SK-N-SH (cell line): ENCODE measurements around the gene PHACTR3. TPM values are rescaled to one million over a fixed set of nuclear protein-coding genes. Genes with fewer than 3 reads are reported as not detected.

Experiments used
- CTCF ChIA-PET: fragments of 300-600, 350-600 bp; formaldehyde crosslinking; extraction: SDS; loops from one replicate; lab custom pipeline; 2021; lab: Yijun Ruan, JAX
- POLR2A ChIA-PET: fragments of 350-600 bp; sonication (Branson Sonifier 250); formaldehyde crosslinking; extraction: SDS; loops from one replicate; lab custom pipeline; 2020; ENCODE audit warnings: antibody characterized with exemption, inconsistent platforms; lab: Yijun Ruan, JAX
- DNase-seq: peaks from one replicate; pipeline ENCODE4 v3.0.0; 2012
- H2AFZ ChIP-seq: fragments of 200-600 bp; sonication (generic); 2 replicates; pipeline ENCODE4 v1.8.1; 2016; ENCODE audit warnings: antibody characterized with exemption, mild to moderate bottlenecking, low read depth
- H3F3A ChIP-seq: fragments of 200-600 bp; sonication (generic); replicated peaks from 2 replicates; pipeline ENCODE3; 2016; ENCODE audit warnings: antibody characterized with exemption, mild to moderate bottlenecking; ENCODE audit not compliant: insufficient read depth
- H3K27ac ChIP-seq, 2 experiments: fragments of 200-500 bp in 1 of 2; fragments of 200-600 bp in 1 of 2; sonication (Bioruptor generic) in 1 of 2; sonication (generic), shearing (Covaris generic) in 1 of 2; 2 replicates each; pipeline versions ENCODE4 v1.5.1 to v1.6.1; 2014 to 2016; ENCODE audit warnings: low read depth in 2 of 2, inconsistent platforms in 1 of 2, low read length in 1 of 2, mild to moderate bottlenecking in 1 of 2, mixed read lengths in 1 of 2
- H3K27me3 ChIP-seq: fragments of 200-600 bp; sonication (generic), shearing (Covaris generic); 2 replicates; pipeline ENCODE4 v1.6.1; 2016; ENCODE audit warnings: mixed run types; ENCODE audit not compliant: insufficient read depth
- H3K36me3 ChIP-seq, 2 experiments: fragments of 200-500 bp in 1 of 2; fragments of 200-600 bp in 1 of 2; sonication (Bioruptor generic) in 1 of 2; sonication (generic) in 1 of 2; replicated peaks in 1 of 2; 2 replicates each; pipeline versions ENCODE3 to v1.5.1; 2014 to 2016; ENCODE audit warnings: low read length in 1 of 2, mild to moderate bottlenecking in 1 of 2; ENCODE audit not compliant: insufficient read depth in 2 of 2, control insufficient read depth in 1 of 2
- H3K4me1 ChIP-seq, 2 experiments: fragments of 200-500 bp in 1 of 2; fragments of 200-600 bp in 1 of 2; sonication (Bioruptor generic) in 1 of 2; sonication (generic), shearing (Covaris generic) in 1 of 2; 2 replicates each; pipeline versions ENCODE4 v1.5.1 to v1.6.1; 2014 to 2016; ENCODE audit warnings: low read depth in 1 of 2, low read length in 1 of 2, mixed run types in 1 of 2; ENCODE audit not compliant: insufficient read depth in 2 of 2, control insufficient read depth in 1 of 2
- H3K4me2 ChIP-seq: fragments of 200-600 bp; sonication (generic), shearing (Covaris generic); 2 replicates; pipeline ENCODE4 v1.6.1; 2017; ENCODE audit warnings: mixed run types
- H3K4me3 ChIP-seq, 2 experiments: fragments of 200-500 bp in 1 of 2; fragments of 200-600 bp in 1 of 2; sonication (Bioruptor generic) in 1 of 2; sonication (generic), shearing (Covaris generic) in 1 of 2; 2 replicates each; pipeline versions ENCODE4 v1.5.1 to v1.8.1; 2014 to 2016; ENCODE audit warnings: low read depth in 2 of 2, inconsistent platforms in 1 of 2, low read length in 1 of 2, mild to moderate bottlenecking in 1 of 2, mixed read lengths in 1 of 2, moderate library complexity in 1 of 2
- H3K79me2 ChIP-seq: fragments of 200-600 bp; sonication (generic); 2 replicates; pipeline ENCODE4 v1.8.1; 2017; ENCODE audit warnings: mild to moderate bottlenecking; ENCODE audit not compliant: insufficient read depth
- H3K9ac ChIP-seq: fragments of 200-600 bp; sonication (generic); 2 replicates; pipeline ENCODE4 v1.6.1; 2017; ENCODE audit warnings: mixed run types
- H3K9me2 ChIP-seq: fragments of 200-600 bp; sonication (generic); 2 replicates; pipeline ENCODE4 v1.6.1; 2017; ENCODE audit warnings: mixed run types
- H3K9me3 ChIP-seq: fragments of 200-600 bp; sonication (generic); 2 replicates; pipeline ENCODE4 v1.6.1; 2017; ENCODE audit warnings: mixed run types, mild to moderate bottlenecking, moderate library complexity
- H4K20me1 ChIP-seq: fragments of 200-600 bp; sonication (generic); 2 replicates; pipeline ENCODE4 v1.6.1; 2017; ENCODE audit warnings: mild to moderate bottlenecking, mixed run types; ENCODE audit not compliant: insufficient read depth
- CHD2 ChIP-seq: fragments of 150-350 bp; IDR thresholded peaks from 2 replicates; pipeline ENCODE4 v1.6.1; 2018; ENCODE audit warnings: low read length; ENCODE audit not compliant: partially characterized antibody
- ELF1 ChIP-seq: IDR thresholded peaks from 2 replicates; pipeline ENCODE4 v1.4.0; 2012
- EP300 ChIP-seq, 2 experiments: IDR thresholded peaks; 2 replicates each; pipeline versions ENCODE4 v1.4.0 to v1.6.1; 2012; ENCODE audit warnings: borderline replicate concordance in 1 of 2, low read depth in 1 of 2, low read length in 1 of 2
- FOXJ3 ChIP-seq: sonication (generic); formaldehyde crosslinking; IDR thresholded peaks from 2 replicates; pipeline ENCODE4 v1.5.1; 2020; ENCODE audit warnings: mild to moderate bottlenecking, missing genetic modification reagents
- GABPA ChIP-seq: IDR thresholded peaks from 2 replicates; pipeline ENCODE4 v1.4.0; 2012; ENCODE audit warnings: low read depth, mild to moderate bottlenecking
- GATA2 ChIP-seq: sonication (generic); formaldehyde crosslinking; IDR thresholded peaks from 2 replicates; pipeline ENCODE4 v1.5.0; 2020; ENCODE audit warnings: mild to moderate bottlenecking, missing genetic modification reagents
- JUND ChIP-seq: IDR thresholded peaks from 2 replicates; pipeline ENCODE4 v1.4.0; 2012
- MEF2A ChIP-seq: IDR thresholded peaks from 2 replicates; pipeline ENCODE4 v1.4.0; 2012; ENCODE audit warnings: low read depth, borderline replicate concordance
- MXI1 ChIP-seq: IDR thresholded peaks from 2 replicates; pipeline ENCODE4 v1.6.1; 2012; ENCODE audit warnings: mild to moderate bottlenecking, low read depth, low read length, improper control_type of control experiment
- NRF1 ChIP-seq: IDR thresholded peaks from 2 replicates; pipeline ENCODE4 v1.6.1; 2012; ENCODE audit warnings: low read depth, mild to moderate bottlenecking, low read length
- POLR2AphosphoS5 ChIP-seq: IDR thresholded peaks from 2 replicates; pipeline ENCODE4 v1.6.1; 2012; ENCODE audit warnings: low read depth, low read length
- RAD21 ChIP-seq: IDR thresholded peaks from 2 replicates; pipeline ENCODE4 v1.6.1; 2012; ENCODE audit warnings: mild to moderate bottlenecking, low read length
- RFX5 ChIP-seq: IDR thresholded peaks from 2 replicates; pipeline ENCODE4 v1.6.1; 2012; ENCODE audit warnings: mild to moderate bottlenecking, improper control_type of control experiment, low read length
- RXRA ChIP-seq: IDR thresholded peaks from 2 replicates; pipeline ENCODE4 v1.4.0; 2012; ENCODE audit warnings: low read depth, mild to moderate bottlenecking, borderline replicate concordance
- SIN3A ChIP-seq: IDR thresholded peaks from 2 replicates; pipeline ENCODE4 v1.6.1; 2012; ENCODE audit warnings: low read depth, mild to moderate bottlenecking, low read length, moderate library complexity, borderline replicate concordance
- SMC3 ChIP-seq: IDR thresholded peaks from 2 replicates; pipeline ENCODE4 v1.6.1; 2012; ENCODE audit warnings: low read depth, low read length, improper control_type of control experiment
- TCF12 ChIP-seq: IDR thresholded peaks from 2 replicates; pipeline ENCODE4 v1.4.0; 2012
- TEAD4 ChIP-seq: IDR thresholded peaks from 2 replicates; pipeline ENCODE4 v1.4.0; 2012; ENCODE audit warnings: mild to moderate bottlenecking, borderline replicate concordance; ENCODE audit not compliant: insufficient read depth
- WGBS: methylation state at CpG from one replicate; pipeline ENCODE4 v1.1.6; 2017; ENCODE audit warnings: low lambda C conversion rate; 5-methylcytosine and 5-hydroxymethylcytosine counted together
- polyA plus RNA-seq, 3 experiments: library from polyadenylated mRNA; depleted of rRNA; stranded (reverse); fragments of >200 nt; gene quantifications; 2 replicates each; pipeline ENCODE4 v1.2.3, GENCODE V29; 2012
- TF ChIP-seq, protein P1 (sequence below): fragments of 150-350 bp; IDR thresholded peaks from 2 replicates; pipeline ENCODE4 v1.6.1; 2017; ENCODE audit warnings: antibody characterized with exemption, low read length, low read depth, borderline replicate concordance
- TF ChIP-seq, protein P2 (sequence below): IDR thresholded peaks from 2 replicates; pipeline ENCODE4 v1.6.1; 2012; ENCODE audit warnings: mild to moderate bottlenecking, low read depth, low read length, moderate library complexity
- TF ChIP-seq, protein P3 (sequence below): IDR thresholded peaks from 2 replicates; pipeline ENCODE4 v1.4.0; 2012; ENCODE audit warnings: low read depth, borderline replicate concordance
- TF ChIP-seq, protein P4 (sequence below): IDR thresholded peaks from 2 replicates; pipeline ENCODE4; 2012
- TF ChIP-seq, protein P5 (sequence below): fragments of 200-600 bp; sonication (generic); IDR thresholded peaks from 2 replicates; pipeline ENCODE4 v1.6.1; 2017; ENCODE audit warnings: antibody characterized with exemption, mild to moderate bottlenecking, moderate library complexity

The PHACTR3 gene
- polyA plus RNA-seq, 1 of the 3 experiments (the other 2 are of a cell fraction): 0.10 TPM

DNA sequence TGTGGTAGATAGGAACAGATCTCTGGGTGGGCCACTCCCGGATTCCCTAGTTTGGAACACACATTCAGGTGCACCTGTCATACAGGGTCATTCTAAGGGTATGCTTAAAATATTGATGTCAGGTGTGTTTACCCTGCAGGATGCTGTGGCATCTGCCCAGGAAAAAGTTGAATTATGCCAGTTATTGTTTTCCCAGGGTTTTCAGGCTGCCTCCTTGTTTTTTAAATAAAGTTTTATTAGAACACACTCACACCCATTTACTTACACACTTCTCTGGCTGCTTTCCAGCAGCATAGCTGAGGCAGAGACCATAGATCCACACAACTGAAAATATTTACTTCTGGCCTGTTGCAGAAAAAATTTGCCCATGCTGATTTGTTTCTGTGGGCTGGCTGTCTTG is 76.5 kb downstream of the PHACTR3 start:
- no peaks in the 10 kb centered on the region for H3K9me2 ChIP-seq
- POLR2A ChIA-PET: no interaction called here
- 0% methylated on average over 1 of the region's 1 CpG for WGBS
- H3K9me3 ChIP-seq: no peaks in the 10 kb centered on the region
- no peak for TF ChIP-seq TEAD4
- no peak for TF ChIP-seq POLR2AphosphoS5
- no peak for TF ChIP-seq JUND
- TF ChIP-seq FOXJ3: no peak
- TF ChIP-seq, protein P1, sequence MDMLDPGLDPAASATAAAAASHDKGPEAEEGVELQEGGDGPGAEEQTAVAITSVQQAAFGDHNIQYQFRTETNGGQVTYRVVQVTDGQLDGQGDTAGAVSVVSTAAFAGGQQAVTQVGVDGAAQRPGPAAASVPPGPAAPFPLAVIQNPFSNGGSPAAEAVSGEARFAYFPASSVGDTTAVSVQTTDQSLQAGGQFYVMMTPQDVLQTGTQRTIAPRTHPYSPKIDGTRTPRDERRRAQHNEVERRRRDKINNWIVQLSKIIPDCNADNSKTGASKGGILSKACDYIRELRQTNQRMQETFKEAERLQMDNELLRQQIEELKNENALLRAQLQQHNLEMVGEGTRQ: no peak
- no peak for TF ChIP-seq TCF12
- TF ChIP-seq NRF1: no peak
- TF ChIP-seq CHD2: no peak
- no peak for TF ChIP-seq MEF2A
- TF ChIP-seq GATA2 (CRISPR knock-in tag): no peak
- TF ChIP-seq GABPA: no peak
- TF ChIP-seq EP300 (IDR thresholded peaks at IDR 0.05; ENCODE audit: borderline replicate concordance in 1 of 2, low read depth in 1 of 2, low read length in 1 of 2): no peak
- TF ChIP-seq RAD21: no peak
- TF ChIP-seq, all 33 proteins: peak for 0
- Histone ChIP-seq H3K27ac (no peak overlapping the region), H4K20me1 (no peaks in the 10 kb centered on the region), H3K4me3 (no peak overlapping the region), H3K27me3 (no peaks in the 10 kb centered on the region), H3K79me2 (no peaks in the 10 kb centered on the region), H2AFZ (no peak overlapping the region), H3F3A (no peaks in the 10 kb centered on the region), H3K36me3 (no peaks in the 10 kb centered on the region), H3K9ac (no peak overlapping the region), H3K4me1 (peaks cover 0 to 5% of the 10 kb centered on the region in 2 experiments; a peak in 1 of 4 replicates), H3K4me2 (no peak overlapping the region)
- CTCF ChIA-PET: no interaction called here
- no peak for DNase-seq

DNA sequence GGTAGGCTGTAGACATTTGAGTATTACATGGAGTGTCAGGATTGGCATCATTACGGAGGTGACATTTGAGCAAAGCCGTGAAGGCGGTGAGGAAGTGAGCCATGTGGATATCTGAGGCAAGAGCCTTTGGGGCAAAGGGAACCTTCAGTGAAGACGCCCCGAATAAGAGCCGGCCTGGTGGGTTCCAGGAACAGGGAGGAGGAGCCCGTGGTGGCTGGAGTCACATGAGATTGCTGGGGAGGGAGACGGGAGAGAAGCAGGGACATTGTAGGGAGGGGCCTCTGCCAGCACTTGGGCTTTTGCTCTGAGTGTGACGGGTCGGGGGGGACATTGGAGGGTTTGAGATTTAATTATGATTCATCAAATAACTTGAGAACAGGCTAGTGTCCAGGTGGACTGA is 78.3 kb downstream of the PHACTR3 start:
- Histone ChIP-seq H3K79me2 (no peaks in the 10 kb centered on the region), H3K4me3 (no peak overlapping the region), H3K36me3 (no peaks in the 10 kb centered on the region), H3K27me3 (no peaks in the 10 kb centered on the region), H3K27ac (no peak overlapping the region), H3F3A (no peaks in the 10 kb centered on the region), H3K9me2 (no peaks in the 10 kb centered on the region), H3K4me2 (no peak overlapping the region), H3K9me3 (no peaks in the 10 kb centered on the region), H4K20me1 (no peaks in the 10 kb centered on the region), H3K4me1 (no peaks in the 10 kb centered on the region; a peak in 1 of 4 replicates), H2AFZ (no peak overlapping the region), H3K9ac (no peak overlapping the region)
- ChIA-PET CTCF (no interaction called here), POLR2A (no interaction called here)
- 33% methylated on average over 10 of the region's 10 CpGs for WGBS
- no peak for DNase-seq
- TF ChIP-seq SIN3A: no peak
- no peak for TF ChIP-seq ELF1
- TF ChIP-seq CHD2: no peak
- TF ChIP-seq, protein P2, sequence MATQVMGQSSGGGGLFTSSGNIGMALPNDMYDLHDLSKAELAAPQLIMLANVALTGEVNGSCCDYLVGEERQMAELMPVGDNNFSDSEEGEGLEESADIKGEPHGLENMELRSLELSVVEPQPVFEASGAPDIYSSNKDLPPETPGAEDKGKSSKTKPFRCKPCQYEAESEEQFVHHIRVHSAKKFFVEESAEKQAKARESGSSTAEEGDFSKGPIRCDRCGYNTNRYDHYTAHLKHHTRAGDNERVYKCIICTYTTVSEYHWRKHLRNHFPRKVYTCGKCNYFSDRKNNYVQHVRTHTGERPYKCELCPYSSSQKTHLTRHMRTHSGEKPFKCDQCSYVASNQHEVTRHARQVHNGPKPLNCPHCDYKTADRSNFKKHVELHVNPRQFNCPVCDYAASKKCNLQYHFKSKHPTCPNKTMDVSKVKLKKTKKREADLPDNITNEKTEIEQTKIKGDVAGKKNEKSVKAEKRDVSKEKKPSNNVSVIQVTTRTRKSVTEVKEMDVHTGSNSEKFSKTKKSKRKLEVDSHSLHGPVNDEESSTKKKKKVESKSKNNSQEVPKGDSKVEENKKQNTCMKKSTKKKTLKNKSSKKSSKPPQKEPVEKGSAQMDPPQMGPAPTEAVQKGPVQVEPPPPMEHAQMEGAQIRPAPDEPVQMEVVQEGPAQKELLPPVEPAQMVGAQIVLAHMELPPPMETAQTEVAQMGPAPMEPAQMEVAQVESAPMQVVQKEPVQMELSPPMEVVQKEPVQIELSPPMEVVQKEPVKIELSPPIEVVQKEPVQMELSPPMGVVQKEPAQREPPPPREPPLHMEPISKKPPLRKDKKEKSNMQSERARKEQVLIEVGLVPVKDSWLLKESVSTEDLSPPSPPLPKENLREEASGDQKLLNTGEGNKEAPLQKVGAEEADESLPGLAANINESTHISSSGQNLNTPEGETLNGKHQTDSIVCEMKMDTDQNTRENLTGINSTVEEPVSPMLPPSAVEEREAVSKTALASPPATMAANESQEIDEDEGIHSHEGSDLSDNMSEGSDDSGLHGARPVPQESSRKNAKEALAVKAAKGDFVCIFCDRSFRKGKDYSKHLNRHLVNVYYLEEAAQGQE: no peak
- TF ChIP-seq, protein P3, sequence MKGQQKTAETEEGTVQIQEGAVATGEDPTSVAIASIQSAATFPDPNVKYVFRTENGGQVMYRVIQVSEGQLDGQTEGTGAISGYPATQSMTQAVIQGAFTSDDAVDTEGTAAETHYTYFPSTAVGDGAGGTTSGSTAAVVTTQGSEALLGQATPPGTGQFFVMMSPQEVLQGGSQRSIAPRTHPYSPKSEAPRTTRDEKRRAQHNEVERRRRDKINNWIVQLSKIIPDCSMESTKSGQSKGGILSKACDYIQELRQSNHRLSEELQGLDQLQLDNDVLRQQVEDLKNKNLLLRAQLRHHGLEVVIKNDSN: no peak
- no peak for TF ChIP-seq MEF2A
- TF ChIP-seq JUND: no peak
- no peak for TF ChIP-seq RFX5
- TF ChIP-seq SMC3: no peak
- TF ChIP-seq, protein P4, sequence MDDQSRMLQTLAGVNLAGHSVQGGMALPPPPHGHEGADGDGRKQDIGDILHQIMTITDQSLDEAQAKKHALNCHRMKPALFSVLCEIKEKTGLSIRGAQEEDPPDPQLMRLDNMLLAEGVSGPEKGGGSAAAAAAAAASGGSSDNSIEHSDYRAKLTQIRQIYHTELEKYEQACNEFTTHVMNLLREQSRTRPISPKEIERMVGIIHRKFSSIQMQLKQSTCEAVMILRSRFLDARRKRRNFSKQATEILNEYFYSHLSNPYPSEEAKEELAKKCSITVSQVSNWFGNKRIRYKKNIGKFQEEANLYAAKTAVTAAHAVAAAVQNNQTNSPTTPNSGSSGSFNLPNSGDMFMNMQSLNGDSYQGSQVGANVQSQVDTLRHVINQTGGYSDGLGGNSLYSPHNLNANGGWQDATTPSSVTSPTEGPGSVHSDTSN: no peak
- TF ChIP-seq MXI1: no peak
- TF ChIP-seq, protein P5, sequence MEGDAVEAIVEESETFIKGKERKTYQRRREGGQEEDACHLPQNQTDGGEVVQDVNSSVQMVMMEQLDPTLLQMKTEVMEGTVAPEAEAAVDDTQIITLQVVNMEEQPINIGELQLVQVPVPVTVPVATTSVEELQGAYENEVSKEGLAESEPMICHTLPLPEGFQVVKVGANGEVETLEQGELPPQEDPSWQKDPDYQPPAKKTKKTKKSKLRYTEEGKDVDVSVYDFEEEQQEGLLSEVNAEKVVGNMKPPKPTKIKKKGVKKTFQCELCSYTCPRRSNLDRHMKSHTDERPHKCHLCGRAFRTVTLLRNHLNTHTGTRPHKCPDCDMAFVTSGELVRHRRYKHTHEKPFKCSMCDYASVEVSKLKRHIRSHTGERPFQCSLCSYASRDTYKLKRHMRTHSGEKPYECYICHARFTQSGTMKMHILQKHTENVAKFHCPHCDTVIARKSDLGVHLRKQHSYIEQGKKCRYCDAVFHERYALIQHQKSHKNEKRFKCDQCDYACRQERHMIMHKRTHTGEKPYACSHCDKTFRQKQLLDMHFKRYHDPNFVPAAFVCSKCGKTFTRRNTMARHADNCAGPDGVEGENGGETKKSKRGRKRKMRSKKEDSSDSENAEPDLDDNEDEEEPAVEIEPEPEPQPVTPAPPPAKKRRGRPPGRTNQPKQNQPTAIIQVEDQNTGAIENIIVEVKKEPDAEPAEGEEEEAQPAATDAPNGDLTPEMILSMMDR: no peak
- TF ChIP-seq RXRA: no peak
